ENCODE results near the gene SNORC. TPM values are rescaled to one million over a fixed set of nuclear protein-coding genes. Genes with fewer than 3 reads are reported as not detected.

SNORC gene
- total RNA-seq, 3 donors from 2014 or later (not counting 1 experiment from before 2014, with no cell fraction given) = 0.47 to 1.0 (median 0.98) TPM

DNA sequence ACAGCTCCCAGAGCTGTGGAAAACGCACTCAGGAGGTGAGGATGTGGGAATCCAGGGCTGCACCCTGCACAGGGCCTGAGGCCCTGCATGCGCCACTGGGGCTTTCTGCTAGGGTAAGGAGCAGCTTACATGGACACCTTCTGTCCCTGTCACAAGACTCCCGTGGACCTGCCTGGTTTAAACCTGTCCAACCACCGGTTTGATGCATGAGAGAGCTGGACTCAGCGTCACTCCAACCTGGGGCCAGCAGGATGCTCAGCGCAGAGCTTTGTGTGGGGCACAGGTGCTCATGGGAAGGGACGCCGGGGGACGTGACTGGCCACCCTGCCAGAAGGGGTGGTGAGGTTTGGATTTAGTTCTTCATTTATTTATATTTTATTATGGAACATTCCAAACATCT lies 24.2 kb downstream of the SNORC start:
- Histone ChIP-seq H3K27me3 (ENCODE audit: control insufficient read depth, insufficient read depth, low read length) (no peaks in the 10 kb centered on the region), H3K4me3 (ENCODE audit: low read length) (no peak overlapping the region), H3K4me1 (ENCODE audit: control insufficient read depth, insufficient read depth, low read length) (no peaks in the 10 kb centered on the region), H3K9me3 (ENCODE audit: control insufficient read depth, insufficient read depth, low read length) (no peaks in the 10 kb centered on the region), H3K27ac (ENCODE audit: low read length) (no peak overlapping the region), H3K36me3 (ENCODE audit: control insufficient read depth, insufficient read depth, low read length) (no peaks in the 10 kb centered on the region)
- TF ChIP-seq, protein P1, sequence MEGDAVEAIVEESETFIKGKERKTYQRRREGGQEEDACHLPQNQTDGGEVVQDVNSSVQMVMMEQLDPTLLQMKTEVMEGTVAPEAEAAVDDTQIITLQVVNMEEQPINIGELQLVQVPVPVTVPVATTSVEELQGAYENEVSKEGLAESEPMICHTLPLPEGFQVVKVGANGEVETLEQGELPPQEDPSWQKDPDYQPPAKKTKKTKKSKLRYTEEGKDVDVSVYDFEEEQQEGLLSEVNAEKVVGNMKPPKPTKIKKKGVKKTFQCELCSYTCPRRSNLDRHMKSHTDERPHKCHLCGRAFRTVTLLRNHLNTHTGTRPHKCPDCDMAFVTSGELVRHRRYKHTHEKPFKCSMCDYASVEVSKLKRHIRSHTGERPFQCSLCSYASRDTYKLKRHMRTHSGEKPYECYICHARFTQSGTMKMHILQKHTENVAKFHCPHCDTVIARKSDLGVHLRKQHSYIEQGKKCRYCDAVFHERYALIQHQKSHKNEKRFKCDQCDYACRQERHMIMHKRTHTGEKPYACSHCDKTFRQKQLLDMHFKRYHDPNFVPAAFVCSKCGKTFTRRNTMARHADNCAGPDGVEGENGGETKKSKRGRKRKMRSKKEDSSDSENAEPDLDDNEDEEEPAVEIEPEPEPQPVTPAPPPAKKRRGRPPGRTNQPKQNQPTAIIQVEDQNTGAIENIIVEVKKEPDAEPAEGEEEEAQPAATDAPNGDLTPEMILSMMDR (IDR thresholded peaks at IDR 0.05) = no peak
- intact Hi-C loops (cut with micrococcal nuclease) = no loop called here
- Mint-ChIP-seq H3K36me3 (no peaks in the 10 kb centered on the region), H3K4me3 (no peak overlapping the region), H3K4me1 (peaks cover 0 to 4% of the 10 kb centered on the region in 2 donors), H3K27me3 (ENCODE audit: low read depth in 2 of 2) (peaks cover 0 to 6% of the 10 kb centered on the region in 2 donors), H3K9me3 (no peaks in the 10 kb centered on the region), H3K27ac (no peak overlapping the region)
- ATAC-seq = no peak
- WGBS (ENCODE audit: insufficient coverage) = 94% methylated on average over 6 of the region's 9 CpGs
- DNase-seq = no peak

DNA sequence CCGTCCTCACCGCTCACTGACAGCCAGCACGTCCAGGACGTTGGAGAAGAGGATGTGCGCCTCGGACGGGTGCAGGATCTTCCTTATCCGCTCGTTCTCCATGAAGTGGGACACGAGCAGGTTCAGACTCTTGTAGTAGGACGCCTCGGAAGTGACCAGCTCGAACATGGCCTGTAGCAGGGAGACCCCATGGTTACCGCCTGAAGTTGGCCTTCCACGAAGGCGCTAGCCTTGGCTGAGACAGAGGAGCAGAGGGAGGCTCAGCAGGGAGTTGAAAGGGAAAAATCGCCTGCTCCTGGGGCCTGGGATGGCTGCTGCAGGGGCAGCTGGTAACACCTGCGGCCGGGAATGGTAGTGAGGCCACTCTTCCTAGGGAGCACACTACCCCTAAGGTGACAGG lies 24.7 kb downstream of the SNORC start:
- Mint-ChIP-seq H3K4me1 (peaks cover 0 to 4% of the 10 kb centered on the region in 2 donors), H3K27ac (no peak overlapping the region), H3K36me3 (no peaks in the 10 kb centered on the region), H3K27me3 (ENCODE audit: low read depth in 2 of 2) (peaks cover 0 to 6% of the 10 kb centered on the region in 2 donors), H3K4me3 (no peak overlapping the region), H3K9me3 (no peaks in the 10 kb centered on the region)
- no peak overlapping the region for H3K27ac ChIP-seq (ENCODE audit: low read length)
- intact Hi-C loops (cut with micrococcal nuclease) = no loop called here
- H3K4me1 ChIP-seq (ENCODE audit: control insufficient read depth, insufficient read depth, low read length) = no peaks in the 10 kb centered on the region
- no peaks in the 10 kb centered on the region for H3K36me3 ChIP-seq (ENCODE audit: control insufficient read depth, insufficient read depth, low read length)
- DNase-seq = no peak
- ATAC-seq = no peak
- H3K4me3 ChIP-seq (ENCODE audit: low read length) = no peak overlapping the region
- WGBS (ENCODE audit: insufficient coverage) = 91% methylated on average over 19 of the region's 19 CpGs
- TF ChIP-seq, protein P1 (IDR thresholded peaks at IDR 0.05) = no peak
- H3K9me3 ChIP-seq (ENCODE audit: control insufficient read depth, insufficient read depth, low read length) = no peaks in the 10 kb centered on the region
- no peaks in the 10 kb centered on the region for H3K27me3 ChIP-seq (ENCODE audit: control insufficient read depth, insufficient read depth, low read length)

DNA sequence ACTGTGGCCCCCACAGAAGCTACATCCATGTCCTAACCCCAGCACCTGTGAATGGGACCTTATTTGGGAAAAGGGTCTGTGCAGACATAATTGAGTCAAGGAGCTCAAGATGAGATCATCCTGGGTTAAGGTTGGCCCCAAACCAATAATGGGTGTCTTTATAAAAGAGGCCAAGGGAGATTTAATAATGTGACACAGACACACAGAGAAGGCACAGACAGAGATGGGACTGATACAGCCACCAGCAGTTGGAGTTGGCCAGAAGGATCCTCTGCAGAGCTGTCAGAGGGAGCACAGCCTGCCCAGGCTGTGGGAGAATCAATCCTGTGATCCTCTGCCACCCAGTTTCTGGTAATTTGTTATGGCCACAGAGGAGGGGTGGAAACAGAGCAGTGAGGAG lies 26.0 kb downstream of the SNORC start:
- Mint-ChIP-seq H3K9me3 (no peaks in the 10 kb centered on the region), H3K36me3 (no peaks in the 10 kb centered on the region), H3K4me1 (peaks cover 0 to under 1% of the 10 kb centered on the region in 2 donors), H3K4me3 (no peak overlapping the region), H3K27me3 (ENCODE audit: low read depth in 2 of 2) (peaks cover 0 to 3% of the 10 kb centered on the region in 2 donors), H3K27ac (no peak overlapping the region)
- intact Hi-C loops (cut with micrococcal nuclease) = no loop called here
- H3K27ac ChIP-seq (ENCODE audit: low read length) = no peak overlapping the region
- no peaks in the 10 kb centered on the region for H3K36me3 ChIP-seq (ENCODE audit: control insufficient read depth, insufficient read depth, low read length)
- TF ChIP-seq, protein P1 (IDR thresholded peaks at IDR 0.05) = no peak
- no peaks in the 10 kb centered on the region for H3K9me3 ChIP-seq (ENCODE audit: control insufficient read depth, insufficient read depth, low read length)
- no peaks in the 10 kb centered on the region for H3K4me1 ChIP-seq (ENCODE audit: control insufficient read depth, insufficient read depth, low read length)
- no peak for DNase-seq
- ATAC-seq = no peak
- H3K27me3 ChIP-seq (ENCODE audit: control insufficient read depth, insufficient read depth, low read length) = no peaks in the 10 kb centered on the region
- no peak overlapping the region for H3K4me3 ChIP-seq (ENCODE audit: low read length)

All from natural killer cell (primary cell).